ENCODE measurements around the gene REXO4.

- no peak for TF ChIP-seq POLR2A (IDR thresholded peaks at IDR 0.05)
- TF ChIP-seq CTCF (IDR thresholded peaks at IDR 0.05), result no peak
These were observed 39.4 kb upstream of the REXO4 start for GRCh38 chr9:133457233-133457632.

All from esophagus squamous epithelium (tissue), 4 donors.